CD4-positive, alpha-beta T cell treated with Interleukin-6 for 4 hours (primary cell): ENCODE measurements around the gene MYOF.
"Not testable (repeated sequence)": the region's sequence is repeated elsewhere in the genome, so short reads cannot be mapped to it uniquely, and the experiment has no call there.

ENCODE experiments used
- DNase-seq: peaks from one replicate; pipeline ENCODE4 v3.0.0-alpha.2; 2020; ENCODE audit warnings: mixed read lengths

Gene MYOF

DNA sequence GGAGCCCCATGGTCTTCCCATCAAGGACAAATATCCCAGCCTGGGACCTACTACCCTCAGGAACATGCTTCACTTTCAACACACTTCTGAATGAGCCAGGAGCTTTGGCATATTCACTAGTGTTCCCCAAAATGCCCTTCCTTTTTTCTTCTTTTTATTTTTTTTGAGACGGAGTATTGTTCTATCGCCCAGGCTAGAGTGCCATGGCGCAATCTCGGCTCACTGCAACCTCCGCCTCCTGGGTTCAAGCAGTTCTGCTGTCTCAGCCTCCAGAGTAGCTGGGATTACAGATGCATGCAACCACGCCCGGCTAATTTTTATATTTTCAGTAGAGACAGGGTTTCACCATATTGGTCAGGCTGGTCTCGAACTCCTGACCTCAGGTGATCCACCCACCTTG, 63.1 kb downstream of the MYOF start:
- DNase-seq = not testable (repeated sequence)

DNA sequence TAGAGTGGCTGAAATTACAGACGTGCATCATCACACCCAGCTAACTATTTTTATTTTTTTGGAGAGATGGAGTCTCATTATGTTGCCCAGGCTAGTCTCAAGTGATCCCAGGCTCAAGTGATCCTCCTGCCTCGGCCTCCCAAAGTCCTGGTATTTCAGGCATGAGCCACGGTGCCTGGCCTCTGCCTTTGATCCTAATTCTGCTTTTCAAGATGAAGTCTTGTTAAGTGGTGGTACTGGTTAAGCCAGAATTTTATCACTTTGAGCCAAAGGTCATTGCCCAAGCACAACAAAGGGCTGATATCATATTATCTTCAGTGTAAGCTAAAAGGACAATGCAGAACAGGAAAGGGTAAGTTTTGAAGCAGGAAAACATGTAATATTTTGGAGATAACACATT, 64.2 kb downstream of the MYOF start:
- no peak for DNase-seq

DNA sequence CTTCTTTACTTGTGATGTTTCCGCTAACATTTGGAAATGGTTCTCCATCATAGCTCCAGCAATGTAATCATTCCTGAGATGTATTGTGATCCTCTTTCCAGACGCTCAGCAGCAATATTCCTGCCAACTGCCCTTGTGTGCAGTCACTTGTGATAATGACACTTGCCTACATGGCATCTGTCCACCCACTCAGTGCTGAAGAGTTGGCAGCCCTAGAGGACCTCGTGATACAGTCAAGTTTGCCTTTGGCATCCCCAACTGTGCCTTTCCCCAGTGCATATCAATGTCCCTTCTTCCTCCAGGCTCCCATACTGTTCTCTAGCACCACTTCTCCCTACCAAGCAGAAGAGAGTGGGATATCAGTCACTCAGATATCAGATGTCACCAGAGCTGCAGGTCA, 64.9 kb downstream of the MYOF start:
- DNase-seq = no peak

DNA sequence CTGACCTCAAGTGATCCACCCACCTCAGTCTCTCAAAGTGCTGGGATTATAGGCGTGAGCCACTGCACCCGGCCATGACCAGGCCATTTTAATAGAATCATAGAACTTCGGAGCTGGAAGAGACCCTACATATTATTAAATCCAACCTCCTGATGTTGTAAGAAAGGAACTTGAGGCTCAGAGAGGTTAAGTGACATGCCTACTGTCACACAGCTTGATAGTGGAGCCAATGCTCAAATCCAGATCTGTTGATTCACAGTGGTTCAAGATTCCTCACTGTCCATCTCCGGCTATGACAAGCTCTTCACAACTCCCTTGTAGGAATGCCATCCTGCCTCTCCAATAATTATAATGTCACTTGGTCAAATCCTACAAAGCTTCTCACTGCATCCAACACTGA, 65.3 kb downstream of the MYOF start:
- DNase-seq = no peak

DNA sequence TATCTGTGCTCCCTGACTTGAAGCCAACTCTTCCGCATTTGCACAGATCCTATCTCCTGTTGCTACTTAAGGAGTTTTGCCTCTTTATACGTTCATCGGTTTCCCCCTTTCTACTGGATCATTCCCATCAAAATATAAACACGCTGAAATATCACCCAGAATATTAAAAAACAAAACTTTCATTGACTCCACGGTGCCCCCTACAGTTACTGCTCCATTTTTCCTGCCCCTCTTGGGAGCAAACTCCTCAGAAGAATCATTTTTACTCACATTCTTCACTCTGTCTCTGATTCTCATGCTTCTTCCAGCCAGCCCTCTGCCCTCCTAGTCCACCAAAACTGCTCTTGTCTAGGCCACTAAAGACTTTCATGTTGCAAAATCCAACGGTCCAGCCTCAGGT, 66.4 kb downstream of the MYOF start:
- no peak for DNase-seq

DNA sequence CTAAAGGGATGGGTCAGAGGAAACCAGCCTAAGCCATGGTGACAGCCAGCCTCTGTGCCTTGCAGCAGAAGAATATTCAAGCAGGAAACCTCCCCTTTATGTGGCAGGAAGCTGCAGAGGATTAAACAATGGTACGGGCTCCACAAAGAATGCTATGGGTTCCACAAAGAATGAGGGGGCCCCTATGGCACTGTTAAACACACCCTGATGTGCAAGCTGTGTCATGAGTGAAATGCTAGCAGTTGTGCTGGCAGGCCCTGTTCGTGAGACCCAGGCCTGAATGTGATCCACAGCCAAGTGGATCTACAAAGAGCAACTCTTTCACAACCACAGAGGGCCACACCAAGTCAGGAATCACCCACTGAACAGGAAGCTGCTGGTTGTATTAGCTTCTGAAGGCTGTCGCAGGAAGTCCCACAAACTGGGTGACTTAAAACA, 68.9 kb downstream of the MYOF start:
- peak; percentile 47 for DNase-seq

DNA sequence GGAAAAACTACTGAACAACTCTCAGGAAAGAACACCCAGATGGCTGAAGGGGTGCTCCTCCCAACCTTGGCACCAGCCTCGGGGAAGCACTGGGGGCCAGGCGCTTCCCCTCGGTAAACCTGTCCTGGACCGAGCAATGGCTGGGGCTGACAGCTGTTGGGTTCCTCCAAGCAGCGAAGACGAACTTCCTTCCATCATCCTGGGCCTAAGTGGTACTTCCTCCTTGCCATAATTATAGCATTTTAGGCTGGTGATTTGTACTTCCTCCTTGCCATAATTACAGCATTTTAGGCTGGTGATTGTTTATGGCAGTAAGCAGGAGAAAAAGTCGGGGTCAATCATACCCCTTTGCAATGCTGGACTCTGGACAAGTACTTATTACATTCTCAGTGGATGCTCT, 69.3 kb downstream of the MYOF start:
- DNase-seq = no peak

DNA sequence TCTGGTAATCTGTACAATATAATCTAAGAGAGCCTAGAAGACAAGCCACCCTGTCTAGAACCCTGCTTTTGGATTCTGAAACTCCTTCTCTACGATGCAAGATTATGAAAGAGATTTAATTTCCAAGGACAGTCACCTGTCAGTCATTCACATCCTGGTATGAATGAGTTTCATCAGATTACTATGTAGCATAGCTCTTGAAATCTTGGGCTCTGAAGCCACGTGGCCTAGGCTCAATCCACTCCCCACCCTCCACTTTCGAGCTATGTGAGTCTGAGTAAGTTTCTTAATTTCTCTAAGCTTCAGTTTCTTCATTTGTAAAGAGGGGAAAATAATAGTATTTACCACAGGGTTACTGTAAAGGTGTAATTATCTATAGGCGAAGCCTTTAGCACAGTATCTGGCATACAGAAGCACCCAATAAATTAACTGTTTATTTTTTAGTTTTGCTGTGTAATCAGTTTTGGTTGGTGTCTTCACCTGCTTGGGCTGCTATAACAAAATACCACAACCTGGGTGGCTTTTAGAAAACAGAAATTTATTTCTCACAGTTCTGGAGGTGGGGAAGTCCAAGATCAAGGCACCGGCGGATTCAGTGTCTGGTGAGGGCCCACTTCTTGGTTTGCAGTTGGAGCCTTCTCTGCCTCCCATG, 71.3 kb downstream of the MYOF start:
- DNase-seq = no peak

DNA sequence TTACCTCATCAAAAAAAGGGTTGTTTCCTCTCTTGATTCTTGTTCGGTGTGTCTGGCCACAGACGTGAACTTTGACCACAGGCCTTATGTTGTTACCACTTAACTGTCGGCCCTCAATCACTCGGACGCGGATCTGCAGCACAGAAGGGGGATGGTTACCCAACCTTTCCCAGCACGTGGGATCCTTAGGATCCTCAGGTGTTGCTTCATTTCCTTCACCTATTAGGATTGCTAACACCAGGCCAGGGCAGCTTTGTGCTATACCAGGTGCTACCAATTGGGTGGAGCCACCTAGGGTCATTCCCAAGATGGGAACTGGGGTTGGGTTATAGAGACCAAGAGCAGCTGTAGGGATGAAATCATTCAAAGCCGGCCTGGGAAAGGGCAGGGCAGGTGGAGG, 73.4 kb downstream of the MYOF start:
- DNase-seq = no peak

DNA sequence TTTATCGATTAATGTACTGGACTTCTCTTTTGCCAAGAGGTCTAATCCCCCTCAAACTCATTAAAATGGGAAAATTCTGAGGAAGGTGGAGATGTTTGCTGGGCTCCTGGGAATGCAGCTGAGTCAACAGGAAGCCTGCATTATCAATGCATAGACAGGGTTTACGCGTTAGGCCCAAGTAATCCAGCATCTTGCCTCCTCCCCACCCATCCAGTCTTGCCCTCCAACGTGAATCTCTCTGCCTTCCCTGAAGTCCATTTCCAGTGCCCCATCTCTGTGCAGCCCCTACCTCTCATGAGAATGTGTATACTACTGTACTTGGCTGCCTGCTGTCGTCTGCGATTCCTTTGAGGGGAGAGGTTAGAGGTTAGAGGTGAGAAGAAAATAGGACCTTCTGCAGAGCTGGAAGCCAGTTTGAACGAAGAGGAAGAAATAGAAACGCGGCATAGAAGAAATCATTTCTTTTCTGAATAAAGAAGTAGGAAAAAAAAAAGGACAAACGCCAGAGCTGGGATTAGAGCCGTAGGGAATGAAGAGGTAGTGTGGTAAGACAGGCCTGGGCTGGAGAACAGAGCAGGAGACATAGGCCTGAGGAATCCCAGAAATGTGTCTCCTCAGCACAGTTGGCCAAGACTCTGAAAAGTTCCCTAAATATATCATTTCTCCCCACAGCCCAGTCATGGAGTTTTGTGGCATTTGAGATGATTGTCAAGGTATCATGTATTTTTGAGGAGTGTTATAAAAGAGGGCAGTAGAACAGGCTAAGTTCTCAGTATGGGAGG, 75.6 kb downstream of the MYOF start:
- DNase-seq = no peak

DNA sequence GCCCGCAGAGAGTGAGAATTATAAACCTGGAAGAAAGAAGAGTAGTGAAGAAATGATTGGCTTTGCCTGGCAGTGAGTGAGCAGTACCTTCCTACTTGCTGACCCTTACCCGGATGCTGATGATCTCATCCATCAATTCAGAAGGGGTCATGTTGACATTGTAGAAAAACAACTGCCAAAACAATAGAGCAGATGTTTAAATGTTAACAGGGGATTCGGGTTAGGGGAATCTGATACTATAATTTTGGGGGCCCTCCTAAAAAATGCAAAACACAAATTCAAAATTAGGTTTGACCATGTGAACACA, 78.1 kb downstream of the MYOF start:
- no peak for DNase-seq

DNA sequence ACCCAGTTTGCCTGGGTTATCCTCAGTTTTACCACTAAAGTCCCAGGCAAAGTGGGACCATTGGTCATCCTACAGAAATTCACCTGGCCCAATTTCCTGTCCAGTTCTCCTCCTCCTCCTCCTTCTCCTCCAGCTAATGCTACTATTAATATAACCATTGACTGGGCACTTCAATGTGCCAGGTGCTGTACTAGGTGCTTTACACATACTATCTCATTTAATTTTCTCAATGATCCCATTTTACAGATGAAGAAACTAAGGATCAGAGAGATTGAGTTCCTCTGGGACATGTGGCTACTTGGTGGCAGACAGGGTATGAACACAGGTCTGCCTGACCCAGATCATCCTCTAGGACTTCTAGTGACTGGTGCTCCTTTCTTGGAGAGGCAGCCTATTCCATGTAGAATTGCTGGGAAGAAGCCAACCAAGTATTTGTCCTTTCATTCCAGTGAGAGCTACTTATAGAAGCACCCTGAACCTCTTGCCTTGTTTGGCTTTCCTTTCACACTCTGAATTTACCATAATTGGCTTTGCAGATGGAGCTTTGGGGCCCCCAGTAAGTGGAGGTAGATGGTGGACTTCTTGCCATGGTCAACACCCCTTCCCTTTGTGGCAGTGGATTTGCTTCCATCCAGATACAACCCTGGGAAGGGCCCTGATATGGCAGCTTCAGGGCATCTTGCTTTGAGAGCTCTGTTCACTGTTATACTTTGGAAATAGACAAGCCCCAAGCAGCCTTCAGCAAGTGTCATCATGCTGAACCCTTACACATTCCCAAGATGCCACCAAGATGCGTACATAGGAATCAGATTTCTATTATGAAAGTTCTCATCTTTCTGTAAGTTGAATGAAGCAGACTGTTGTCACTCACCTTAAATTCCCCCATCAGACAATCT, 78.7 kb downstream of the MYOF start:
- DNase-seq = no peak

DNA sequence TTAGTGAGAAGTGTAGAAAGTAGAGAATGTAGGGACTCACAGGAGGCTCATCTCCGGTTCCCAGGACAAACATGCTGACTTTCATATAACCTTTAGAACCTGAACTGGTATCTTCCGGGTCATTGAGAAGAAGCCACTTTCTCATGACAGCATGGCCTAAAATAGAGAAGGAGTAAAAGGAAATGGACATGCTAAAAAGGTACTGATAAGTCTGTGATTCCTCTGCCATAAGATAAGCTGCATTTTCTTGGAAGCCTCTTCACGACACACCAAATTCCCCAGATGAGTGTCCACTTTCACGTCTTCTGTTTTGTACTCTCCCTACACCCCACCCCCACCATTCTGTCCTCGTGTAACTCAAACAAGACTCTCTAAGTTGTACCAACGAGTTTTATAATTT, 79.9 kb downstream of the MYOF start:
- no peak for DNase-seq

DNA sequence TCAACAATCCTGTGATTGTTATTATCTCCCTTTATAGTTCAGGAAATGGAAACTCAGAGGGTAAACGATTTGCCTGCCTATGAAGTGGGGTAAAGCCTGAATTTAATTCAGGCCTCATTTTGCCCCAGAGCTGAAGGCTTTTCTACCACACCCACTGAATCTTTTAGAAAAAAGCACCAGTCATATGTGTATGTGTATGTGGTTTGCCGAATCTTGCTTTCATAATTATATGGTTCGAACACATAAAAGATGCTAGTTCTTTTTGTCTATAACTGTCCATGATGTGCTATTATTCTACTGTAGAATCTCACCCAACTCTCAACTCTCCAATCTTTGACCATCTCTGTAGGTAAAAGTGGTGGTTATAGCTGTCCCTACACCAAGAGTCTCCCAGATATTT, 83.6 kb downstream of the MYOF start:
- DNase-seq = no peak

DNA sequence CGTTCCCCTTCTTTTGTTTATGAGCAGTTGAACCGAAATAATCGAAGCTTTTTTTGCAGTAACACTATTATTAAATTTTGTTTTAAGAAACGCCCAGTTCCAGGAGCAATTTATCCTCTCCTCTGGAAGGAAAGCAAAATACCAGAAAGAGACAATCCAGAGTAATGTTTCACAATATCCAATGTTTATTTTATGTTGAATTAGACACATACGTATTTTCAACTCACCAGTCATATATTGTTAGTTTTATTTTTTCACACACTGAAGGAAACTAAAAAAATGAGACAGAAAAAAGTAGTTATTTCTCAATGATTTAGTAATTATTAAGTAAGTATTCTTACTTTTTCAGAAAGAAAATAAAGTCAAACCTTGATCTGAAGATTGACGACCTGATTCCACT, 85.1 kb downstream of the MYOF start:
- no peak for DNase-seq

DNA sequence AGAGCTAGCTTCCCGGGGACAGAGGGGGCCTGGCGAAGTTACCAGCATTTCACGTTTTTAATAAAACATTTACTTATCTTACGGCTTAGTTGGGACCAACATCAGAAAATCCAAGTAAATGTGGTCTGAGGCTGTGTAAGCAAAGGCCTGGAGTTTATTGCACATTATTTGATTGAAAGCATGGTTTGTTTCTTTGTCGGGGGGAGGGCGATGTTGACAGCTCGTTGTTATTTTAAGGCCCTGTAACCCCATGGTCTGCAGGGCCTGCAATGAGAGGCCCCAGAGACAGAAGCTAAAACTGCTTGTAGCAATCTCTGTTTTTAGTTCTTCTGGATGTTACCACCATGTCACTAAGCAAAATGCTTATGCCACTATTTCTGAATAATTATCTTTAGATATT, 88.9 kb downstream of the MYOF start:
- DNase-seq = no peak

DNA sequence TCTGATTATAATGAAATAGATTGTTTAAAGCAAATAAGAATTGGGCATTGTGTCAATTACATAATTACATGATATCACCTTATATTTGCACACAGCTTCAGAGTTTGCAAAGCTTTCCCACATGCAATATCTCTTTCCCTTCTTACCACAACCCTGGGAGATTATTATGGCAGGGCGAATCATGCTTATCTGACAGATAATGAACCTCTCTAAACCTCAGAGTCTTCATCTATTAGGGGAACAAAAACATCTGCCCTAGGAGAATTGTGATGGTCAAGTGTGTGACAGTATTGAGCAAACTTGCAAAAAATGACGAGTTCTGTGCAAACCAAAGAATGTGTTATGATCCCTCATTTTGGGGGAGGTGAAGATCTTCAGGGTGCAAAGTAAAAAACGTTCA, 90.0 kb downstream of the MYOF start:
- no peak for DNase-seq

DNA sequence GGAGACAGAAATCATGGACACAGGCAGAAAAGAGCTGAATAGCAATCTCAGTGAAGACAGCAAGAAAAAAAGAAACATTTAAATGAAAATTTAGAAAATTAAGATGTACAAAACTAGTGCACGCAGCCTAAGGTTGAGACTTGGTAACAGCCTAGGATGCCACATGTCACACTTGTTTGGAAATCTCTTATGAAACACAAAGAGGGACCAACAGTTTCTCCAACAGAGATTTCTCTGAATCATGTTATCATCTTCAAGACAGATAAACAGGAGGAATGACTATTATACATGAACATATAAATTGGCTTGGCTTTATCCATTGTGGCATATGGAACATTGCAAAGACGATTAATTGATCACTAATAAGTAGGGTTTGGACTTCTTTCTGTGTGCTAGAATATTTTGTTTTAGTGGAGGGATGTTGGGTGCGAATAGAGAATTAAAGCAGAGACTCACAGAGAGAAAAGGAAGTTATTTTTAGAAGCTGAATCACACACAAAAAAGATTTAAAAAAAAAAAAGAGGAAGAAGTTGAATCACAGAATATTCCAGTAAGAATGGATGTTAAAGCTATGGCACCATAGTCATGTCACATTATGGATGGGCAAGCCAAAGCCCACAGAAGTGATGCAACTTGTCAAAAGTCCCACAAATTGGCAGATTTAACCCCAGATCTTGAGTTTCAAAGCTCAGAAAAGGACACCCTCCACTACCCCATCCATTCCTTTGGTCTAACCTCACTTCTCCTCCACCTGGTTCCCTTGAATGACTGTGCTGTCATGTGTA, 91.6 kb downstream of the MYOF start:
- no peak for DNase-seq

DNA sequence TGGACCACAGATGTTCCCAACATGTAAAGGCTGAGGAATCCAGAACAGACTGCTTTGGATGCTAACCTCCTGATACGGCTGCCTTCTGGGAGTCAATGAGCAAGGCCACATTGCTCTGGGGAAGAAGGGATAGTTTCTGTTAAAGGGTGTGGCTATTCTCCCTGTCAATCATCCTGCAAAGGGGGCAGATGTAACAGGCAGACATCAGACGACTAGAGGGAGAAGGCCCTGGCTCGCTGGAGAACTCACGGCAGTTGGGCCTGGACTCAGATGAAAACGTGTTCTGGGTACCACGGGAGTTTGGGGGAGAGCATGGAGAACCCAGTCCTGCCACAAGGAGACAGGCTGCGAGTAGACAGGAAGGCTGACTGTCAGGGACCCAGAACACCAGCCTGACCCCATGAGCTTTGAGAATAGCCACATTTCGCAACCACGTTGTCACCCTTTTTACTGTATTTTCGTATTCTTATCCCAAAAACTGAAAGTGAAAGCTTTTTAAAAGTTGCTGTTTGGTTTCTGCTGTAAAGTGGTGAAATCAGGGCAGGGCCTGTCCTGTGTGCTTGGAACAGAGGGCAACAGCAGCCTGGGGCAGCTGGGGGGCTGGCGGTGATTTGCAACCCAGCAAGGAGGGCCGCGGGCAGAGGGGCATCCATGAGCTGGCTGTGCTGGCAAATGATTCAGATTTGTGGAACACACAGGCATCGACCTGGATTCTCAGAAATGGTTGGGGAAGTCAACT, 95.3 kb downstream of the MYOF start:
- no peak for DNase-seq

DNA sequence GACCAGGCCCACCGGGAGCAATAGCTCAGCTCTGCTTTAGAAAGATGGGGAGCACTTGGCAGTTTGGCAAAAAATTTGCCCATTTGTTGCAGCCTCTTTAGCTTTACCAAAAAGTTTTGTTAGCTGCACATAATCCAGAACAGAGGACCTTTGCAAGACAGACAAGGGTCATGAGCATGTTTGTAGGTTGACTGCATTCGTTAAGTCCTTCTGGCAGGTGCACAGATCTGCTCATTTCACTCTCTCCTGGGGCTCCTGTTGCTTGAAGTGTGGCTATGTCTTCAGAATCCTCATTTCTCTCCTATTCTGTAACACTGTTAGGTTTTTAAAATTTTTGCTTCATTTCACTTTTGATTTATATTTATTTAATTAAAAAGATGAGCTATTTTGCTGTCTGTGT, 96.8 kb downstream of the MYOF start:
- DNase-seq = no peak

DNA sequence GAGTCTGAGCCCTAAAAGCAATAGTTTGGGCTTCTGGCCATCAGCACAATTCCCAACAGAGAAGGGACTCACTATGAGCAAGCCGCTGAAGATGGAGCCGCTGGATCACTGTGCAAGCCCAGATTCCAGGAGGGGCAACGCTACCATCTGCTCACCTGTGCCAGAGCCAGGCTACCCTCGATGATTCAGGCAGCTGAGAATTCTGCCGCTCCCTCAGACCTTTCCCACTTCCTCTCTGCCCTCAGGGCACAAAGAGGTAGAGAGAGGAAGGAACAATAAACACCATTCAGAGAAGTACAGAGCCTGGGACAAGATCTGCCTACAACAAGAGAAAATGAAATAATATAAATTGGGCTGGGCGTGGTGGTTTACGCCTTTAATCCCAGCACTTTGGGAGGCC, 98.1 kb downstream of the MYOF start:
- DNase-seq = no peak

DNA sequence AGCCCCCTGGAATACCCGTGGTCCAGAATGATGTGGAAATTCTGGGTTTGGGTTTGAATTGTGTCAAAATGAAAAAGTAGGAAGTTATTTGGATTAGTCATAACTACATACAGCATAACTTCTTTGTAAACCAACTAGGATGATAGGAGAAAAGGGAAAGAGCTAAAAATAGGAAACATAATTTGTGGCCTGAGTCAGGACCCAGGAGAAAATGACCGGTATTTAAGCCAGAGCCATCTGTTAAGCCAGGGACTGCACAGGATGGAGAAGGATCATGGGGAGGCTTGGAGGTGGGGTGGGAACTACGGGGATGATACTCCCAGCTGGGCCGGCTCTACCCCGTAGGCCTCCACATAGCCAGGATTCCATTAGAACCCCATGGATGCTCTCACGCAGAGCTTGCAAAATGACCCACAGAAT, 98.6 kb downstream of the MYOF start:
- no peak for DNase-seq
